Activated CD8-positive, alpha-beta memory T cell treated with anti-CD3 and anti-CD28 coated beads for 48 hours (primary cell): ENCODE measurements around the gene CPT1C.

ENCODE experiments used
- DNase-seq, 3 experiments: peaks; one replicate each; pipeline ENCODE4 v3.0.0-alpha.2; 2020; ENCODE audit warnings: low read depth in 2 of 3, low spot score in 2 of 3

The CPT1C gene

DNA sequence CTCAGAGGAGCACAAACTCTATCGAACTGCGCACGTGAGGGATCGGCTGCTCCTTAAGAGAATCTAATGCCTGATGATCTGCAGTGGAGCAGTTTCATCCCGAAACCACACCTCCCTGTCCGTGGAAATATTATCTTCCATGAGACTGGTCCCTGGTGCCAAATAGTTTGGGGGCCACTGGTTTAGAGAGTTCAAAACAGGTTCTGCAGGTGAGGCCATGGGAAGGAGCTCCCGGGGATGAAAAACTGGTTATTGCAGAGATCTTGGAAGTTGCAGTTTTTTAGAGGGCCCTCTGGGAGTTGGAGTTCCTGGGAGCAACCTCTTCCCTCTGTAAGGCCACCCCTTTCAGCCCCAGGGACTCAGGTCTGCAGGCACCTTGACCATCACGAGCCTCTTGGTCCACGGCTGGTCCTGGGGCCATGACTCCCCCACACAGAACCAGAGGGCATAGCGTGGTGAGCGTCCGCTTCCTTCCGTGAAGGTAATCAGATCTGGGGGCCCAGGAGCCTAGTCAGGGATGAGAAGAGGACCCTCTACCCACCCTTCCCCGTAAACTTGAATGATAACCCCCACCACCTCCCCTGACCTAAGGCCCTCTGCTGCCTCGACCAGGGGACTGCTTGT lies 30.5 kb upstream of the CPT1C start:
- DNase-seq: no peak

DNA sequence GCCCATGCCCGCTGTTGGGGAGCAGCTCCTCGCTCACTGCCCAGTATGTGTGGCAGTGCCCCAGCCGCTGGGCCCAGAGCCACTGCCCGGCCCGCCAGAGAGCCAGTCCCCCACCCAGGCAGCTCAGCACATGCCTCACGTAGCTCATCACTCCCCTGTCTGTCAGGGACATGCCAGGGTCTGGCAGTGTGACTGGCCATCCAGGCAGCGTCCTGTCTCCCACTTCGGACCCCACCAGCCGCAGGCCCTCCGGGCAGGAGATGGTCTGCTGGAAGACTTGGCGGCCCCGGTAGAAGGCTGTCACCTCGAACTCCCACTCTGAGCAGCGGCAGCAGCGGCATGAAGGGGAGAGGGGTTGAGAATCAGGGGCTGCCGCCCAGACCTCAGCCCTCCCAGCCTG lies 28.9 kb upstream of the CPT1C start:
- DNase-seq: no peak

DNA sequence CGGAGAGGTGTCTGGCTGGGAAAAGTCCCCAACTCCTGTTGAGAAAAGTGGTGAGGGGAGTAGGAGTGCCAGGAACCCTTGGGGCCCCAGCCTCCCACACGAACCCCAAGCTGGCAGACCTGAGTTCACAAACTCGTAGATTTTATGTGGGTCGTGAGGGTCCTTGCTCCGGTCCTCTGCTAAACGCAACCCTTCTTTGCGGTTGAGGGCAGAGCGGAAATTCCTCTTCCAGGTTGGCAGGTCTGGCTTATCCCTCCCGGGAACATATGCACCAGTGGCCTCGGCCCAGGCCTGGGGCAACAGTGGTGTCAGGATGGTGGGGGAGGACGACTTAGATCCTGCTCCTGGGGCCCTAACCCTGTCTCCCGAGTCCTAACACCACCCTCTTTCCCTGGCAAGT lies 27.7 kb upstream of the CPT1C start:
- DNase-seq: no peak

DNA sequence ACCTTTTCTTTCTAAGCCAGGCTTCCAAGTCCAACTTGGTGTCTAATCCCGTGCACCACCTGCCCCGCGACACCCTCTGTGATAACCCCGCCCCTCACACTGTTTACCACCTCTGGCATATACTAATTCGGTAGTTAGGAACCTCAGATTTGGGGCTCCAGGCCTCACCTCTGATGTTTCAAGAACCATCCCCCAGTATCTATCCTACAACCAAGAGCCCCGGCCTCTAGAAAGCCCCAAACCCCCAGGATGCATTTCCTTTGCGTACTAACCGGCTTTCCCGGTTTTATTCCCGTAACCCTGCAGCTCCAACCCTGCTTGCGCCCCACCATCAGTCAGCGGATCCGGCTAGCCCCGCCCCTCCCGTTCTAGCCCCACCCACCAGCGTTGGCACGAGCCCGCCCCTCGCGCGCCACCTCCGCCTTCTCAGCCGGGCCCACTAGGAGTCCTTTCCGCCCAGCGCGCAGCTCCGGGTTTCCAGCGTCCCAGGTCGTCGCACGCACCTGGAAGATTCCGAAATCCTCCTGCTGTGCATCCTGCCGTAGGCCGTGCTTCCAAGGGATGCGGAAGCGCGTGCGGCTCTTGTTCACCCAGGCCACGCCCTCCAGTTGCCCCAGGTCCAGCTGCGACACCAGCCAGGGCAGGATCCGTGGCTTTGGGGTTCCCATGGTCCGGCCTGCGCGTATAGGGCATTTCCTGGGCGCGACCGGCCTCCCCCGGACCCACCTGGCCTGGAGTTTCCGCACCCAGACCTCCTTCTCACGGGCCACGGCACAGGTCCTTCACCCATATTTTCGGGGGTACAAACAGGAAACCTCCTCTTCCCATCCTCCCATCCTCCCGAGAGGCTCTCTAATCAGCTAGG lies 26.5 kb upstream of the CPT1C start:
- peak; percentile 77 to 97 (median 92) for DNase-seq

DNA sequence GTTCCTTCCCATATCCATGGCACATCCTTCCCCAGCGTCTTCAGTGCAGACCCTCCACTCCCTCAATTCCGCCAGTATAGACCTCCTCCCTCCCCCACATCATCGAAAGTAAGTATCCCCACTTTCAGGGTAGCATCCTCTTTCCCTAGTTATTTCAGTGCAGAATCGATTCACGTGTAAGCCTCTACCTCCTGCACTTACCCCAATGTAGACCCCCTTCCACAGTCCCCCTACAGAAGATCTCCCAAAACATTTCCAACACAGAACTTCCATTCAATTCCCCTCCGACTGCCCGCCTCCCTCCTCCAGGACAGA lies 25.9 kb upstream of the CPT1C start:
- DNase-seq: no peak

DNA sequence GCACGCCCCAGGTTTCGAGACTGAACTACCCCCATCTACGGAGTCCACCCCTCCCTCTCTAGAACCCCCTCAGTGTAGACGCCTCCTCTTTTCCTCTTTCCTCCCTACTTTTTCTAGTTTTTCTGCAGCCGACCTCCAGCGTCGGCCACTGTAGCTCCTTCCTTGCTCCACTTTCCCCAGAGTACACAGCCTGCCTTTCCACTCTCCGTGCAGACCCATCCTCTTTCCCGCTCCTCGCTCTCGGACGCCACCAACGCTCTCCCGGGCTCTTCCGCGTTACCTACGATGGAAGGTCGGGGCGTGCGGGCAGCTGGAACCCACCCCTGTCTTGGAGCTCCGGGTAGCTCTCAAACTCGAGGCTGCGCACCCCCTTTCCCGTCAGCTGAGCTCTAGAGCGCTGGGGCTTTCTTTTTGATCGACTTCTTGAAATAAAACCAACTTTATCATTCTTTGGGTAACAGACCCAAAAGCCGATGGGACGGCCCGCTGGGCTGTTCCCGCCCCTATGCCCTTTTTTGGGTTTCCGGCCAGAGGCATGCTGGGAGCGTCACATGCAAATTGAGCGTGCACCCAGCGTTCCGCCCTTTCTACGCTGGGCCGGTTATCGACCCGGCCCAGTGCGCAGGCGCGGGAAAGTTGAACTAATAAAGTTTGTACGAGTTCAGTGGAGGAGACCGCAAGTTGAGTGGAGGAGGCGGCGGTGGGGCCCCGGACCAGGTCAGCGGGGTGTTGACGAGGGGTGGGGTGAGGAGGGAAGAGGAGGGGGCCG lies 25.4 kb upstream of the CPT1C start, which contains the start of the genes BCL2L12 and IRF3:
Gene BCL2L12, plus strand, starts transcription at position 583 of the 769 bp plus-strand sequence. CDS start 760 bp downstream, outside the sequence.
Gene IRF3, minus strand, starts transcription at position 507 of the 769 bp plus-strand sequence. CDS start 1,019 bp downstream, outside the sequence.
- peak; percentile 96 to 98 (median 98) for DNase-seq

DNA sequence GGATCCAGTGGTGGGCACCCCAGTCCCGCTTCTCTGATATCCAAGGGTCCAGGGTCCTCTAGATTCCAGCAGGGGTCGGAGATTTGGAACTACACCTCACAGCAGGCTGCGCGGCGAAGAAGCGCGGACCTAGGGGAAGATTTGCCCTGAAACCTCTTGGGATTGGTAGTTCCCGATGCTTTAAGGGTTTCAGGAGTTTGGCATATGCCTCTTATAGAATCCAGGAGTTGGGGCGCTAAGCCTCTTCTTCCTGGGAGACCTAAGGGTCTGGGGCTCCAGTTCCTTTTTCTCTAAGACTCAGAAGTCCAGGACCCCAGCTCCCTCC lies 24.8 kb upstream of the CPT1C start:
- no peak for DNase-seq

DNA sequence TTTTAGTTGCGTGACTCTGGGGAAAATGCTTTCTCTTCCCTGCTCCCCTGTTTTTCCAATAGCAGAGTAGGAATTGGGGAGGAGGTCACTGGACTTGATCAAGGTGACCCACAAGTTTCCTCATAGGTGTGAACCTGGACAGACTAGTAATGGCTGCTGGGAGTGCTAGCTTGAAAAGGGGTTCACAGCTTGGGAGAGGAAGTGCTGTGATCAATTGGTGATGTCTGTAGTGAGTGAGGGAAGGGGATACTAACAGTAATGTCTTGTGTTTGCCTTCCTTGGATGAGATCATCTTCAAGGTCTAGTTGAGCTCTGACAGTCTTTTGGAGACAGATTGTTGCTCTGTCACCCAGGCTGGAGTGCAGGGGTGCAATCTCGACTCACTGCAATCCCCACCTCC lies 23.4 kb upstream of the CPT1C start:
- no peak for DNase-seq

DNA sequence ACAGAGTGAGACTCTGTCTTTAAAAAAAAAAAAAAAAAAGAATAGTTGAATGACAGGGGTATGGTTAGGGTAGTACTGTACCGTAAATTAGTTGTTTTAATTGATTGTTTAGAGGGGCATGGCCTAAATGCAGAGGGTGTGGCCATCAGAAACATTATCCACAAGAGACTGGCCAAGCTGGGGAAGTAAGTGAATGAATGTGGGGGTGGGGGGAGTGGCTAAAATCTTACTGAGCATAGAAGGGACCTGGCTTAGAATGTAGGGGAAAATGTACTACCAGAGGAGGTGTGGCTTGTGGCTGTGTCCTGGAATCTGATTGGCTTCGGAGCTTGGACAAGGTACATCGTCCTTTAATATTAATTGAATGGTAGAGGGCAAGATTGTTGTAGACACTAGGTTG lies 21.4 kb upstream of the CPT1C start:
- no peak for DNase-seq

DNA sequence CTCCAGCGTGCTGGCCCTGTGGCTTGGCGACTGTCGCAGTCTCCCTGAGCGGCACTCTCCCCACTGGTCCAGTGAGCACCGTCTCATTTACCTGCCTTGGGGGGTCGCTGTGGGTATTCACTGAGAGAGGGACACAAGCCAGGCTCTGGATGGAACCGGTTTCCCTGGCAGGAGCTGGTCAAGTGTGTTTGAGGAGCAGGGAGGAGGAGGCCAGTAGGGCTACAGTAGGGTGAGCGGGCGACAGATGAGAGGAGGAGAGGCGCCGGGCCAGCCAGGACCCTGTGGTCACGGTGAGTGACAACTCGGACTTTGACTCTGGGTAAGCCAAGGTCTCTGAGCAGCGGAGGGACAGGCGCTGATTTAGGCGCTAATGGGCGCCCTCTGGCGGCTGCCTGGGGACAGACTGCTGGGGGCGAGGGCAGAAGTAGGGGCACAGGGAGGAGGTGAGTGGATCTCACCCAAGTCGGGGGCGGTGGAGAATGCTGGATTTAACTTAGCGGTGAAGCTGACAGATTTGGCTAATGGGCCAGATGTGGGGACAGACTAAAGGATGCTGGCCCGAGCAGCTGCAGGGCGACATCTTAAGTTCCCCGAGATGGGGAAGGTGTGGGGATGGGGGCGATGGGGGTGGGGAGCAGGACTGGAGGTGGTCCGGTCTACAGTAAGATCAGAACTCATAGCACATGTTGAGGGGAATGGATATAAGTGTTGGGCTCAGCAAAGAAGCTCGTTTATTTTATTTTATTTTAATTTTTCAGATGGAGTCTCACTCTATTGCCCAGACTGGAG lies 18.6 kb upstream of the CPT1C start:
- peak in 2 of 3 experiments; percentile 63 to 70 for DNase-seq

DNA sequence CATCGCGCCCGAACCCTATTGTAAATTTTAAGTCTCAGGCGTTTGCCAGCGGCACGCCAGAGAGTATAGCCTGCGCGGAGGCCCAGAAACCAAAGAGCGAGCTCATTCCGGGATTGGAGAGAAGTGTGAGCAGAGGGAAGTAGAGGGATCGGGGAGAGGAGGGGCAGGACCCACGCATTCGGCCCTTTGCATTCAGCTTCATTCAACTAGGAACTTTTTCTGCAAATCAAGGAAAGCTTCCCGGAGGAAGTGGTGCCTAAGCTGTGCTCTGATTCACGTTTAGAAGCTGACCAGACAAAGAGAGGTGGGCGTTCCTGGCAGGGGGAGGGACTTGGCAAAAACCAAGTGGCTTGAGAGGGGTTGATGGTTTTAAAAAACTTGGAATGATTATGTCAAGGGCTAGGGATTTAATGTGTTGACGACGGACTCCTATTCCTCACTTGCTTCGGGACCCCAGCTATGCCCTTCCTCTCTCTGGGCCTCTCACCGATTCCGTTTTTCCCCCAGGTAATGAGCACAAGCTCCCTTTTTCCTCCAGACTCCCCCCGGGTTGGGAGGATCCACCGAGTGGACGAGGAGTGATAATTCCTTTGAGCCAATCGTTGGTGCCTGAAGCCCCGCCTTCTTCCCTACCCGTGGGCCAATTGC lies 14.7 kb upstream of the CPT1C start:
- DNase-seq: no peak

DNA sequence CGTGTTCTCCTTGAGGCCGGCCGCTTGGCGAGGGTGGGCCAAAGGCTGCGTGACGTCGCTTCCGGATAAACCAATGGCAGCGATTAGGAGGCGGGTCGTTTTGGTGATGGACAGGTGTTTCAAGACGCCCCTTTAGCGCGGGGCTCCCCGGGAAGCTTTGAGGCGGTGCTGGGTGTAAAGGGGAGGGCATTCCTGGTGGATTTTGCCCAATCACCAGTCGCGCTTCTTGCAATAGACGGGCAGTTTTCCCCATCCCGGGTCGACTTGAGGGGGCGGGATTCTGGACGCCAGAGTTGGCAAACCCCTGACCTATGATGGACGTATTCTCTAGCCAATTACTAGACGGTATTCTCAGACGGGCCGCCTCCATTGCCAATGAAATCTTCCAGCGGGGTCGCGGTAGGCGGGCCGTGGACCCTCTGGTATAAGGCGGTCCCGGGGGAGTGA lies 14.1 kb upstream of the CPT1C start:
- peak; percentile 92 to 98 (median 95) for DNase-seq

DNA sequence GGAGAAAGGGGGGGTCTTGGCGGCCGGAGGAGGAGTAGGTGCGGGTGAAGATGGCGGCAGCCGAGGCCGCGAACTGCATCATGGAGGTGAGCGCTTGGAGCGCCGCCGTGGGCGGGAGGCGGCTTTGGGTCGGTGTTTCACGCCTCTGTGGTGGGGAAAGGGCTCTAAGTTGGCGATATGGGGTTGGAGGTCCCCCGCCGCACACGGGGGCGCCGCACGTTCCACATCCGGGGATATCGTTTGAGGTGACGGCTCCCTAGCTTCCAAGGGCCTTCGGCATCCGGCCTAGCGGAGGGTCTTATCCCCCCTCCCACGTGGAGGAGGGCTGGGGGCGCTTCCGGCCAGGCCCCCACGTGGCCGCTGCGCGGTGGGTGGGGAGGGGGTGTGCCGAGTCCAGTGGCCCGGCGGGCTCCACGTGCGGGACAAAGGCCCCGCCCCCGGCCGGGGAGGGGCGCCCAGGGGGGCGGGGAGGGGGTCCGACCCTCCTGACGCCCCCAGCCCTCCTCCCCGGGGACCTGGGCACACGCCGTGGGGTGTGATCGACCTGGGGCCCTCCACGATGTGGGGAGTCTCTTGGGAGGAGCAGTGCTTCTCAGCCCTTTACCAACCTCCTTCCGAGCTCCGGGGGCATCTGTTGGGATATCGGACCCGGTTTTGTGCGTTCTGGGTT lies 13.6 kb upstream of the CPT1C start, which contains the start of gene PRMT1:
Gene PRMT1, plus strand, starts transcription at position 41 of the 670 bp plus-strand sequence. Its CDS starts 10 bp downstream, at position 51.
- no peak for DNase-seq

DNA sequence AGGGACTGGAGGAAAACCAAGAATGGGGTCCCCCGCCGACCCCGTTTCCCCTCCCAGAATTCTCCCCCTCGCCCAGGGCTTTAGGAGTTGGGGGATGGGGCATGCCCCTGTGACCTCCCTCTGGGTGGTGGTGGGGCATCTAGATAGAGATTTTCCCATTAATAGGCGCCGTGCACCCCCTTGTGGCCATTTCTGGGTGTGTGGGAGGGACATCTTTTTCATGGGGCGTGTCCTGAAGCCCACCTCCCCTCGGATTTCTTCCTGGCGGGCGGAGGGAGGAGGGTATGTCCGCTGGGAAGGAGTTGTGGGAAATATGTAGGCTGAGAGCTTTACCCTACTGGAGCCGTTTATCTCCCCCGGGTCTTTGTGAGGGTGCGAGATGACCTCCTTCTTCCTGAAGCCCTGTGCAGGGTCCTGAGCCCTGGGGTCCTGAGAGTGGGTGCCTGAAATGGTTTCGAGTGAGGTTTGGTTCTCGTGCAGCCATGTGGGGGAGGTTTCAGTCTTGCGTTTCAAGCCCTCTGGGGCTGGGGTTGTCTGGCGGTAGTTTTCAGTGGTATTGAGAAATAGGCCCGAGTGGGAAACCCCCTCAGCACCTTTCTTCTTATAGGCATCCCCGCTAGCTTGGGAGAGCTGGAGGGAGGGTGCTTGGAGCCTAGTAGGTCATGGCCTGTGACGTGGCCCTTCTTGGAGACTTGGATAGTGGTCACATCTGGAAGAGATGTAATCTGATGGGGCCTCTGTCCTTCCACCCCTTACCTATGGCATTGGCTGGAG lies 12.8 kb upstream of the CPT1C start:
- DNase-seq: peak; percentile 59 to 80 (median 71)

DNA sequence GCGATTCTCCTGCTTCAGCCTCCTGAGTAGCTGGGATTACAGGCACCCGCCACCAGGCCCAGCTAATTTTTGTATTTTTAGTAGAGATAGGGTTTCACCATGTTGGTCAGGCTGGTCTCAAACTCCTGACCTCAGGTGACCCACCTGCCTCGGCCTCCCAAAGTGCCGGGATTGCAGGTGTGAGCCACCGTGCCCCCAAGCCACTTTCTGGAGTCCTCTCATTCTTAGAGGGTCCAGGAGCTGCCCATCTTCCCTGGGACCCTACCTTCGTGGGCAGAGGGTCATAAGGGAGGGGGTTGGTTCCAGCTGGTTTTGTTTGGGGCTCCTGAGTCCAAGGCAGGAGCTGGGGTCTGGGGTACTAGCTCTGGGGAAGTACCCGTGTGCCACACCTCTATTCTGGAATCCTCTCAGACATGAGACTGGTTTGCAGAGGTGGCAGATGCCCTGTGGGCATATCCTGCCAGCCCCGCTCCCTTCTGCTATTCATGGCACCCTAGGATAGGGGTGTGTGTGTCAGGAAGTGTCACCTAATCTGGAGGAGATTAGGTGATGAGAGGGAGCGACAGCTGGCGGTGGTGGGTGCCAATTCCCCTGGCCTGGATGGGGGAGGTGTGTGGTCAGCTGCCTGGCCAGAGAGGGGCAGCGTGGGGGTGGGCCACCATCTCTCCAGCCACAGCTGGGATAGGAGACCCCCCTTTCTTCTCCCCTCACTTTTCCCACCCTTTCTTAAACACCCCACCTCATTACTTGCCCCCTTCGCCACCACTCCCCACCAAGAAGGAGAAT lies 11.7 kb upstream of the CPT1C start:
- no peak for DNase-seq

DNA sequence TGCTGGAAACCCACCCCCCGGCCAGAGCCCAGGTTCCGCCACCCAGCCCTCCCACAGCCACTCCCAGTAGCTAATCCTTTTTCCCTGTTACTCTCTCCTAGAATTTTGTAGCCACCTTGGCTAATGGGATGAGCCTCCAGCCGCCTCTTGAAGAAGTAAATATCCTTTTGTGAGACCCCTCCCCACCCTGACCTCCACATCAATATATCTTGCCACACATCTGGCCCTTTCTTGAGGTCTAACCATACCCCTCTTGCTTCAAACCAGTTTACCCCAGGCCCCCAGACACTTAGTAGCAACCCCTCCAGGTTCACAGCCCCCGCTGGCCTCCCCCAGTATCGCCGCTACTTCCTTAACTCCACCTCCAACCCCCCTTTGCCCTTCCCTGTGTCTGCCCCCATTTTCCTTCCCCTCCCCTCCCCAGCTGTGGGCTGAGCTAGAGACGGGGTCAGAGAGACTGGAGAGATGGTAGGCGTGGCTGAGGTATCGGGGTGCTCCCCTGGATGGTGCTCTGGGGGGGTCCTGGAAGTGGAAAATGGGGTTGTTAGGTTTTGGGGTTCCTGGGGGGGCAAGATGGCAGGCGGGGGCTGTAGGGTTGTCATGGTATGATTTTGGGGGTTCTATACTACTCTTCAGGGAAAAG lies 11.0 kb upstream of the CPT1C start:
- no peak for DNase-seq

DNA sequence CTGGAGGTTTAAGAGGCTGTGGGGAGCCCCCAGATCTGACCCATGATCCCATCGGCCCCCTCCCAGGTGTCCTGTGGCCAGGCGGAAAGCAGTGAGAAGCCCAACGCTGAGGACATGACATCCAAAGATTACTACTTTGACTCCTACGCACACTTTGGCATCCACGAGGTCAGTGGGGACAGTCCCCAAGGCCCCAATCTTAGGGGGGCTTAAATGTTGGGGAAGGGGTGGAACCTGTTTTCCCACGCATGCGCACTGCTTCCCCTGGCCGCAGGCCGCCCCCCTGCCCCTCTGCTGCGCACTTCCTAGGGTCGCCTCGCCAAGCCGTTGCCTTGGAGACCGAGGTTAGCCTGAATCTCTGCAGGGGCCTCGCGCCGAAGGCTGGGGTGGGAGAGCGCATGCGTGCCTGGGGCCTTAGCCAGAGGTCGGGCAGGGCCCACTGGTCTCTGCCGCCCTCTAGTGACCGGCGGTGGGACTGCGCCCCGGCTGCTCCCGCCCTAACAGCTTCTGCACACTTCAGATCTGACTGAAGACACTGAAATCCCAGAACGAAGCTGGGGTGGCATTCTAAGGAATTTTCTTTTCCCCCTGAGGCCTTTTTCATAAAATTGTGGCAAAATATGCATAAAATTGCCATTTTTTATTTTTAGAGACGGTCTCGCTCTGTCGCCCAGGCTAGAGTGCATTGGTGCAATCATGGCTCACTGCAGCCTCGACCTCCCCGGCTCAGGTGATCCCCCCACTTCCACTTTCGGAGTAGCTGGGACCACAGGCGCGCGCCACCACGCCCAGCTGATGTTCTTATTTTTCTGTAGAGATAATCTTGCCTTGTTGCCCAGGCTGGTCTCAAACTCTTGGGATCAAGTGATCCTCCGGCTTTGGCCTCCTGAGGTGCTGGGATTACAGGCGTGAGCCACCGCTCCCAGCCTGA lies 10.2 kb upstream of the CPT1C start:
- peak; percentile 85 to 97 (median 97) for DNase-seq
